ENCODE data around the gene DYRK1A.

- peak; percentile 76 for TF ChIP-seq POLR2A (IDR thresholded peaks at IDR 0.05; ENCODE audit: low read depth, low read length)
- TF ChIP-seq POLR2AphosphoS5 (IDR thresholded peaks at IDR 0.05; ENCODE audit: low read depth, low read length) = 0 out of 2 replicates have a peak, but pooled peaks have one; percentile 58
- TF ChIP-seq TAF1 (IDR thresholded peaks at IDR 0.05; ENCODE audit: low read depth, low read length) = peak; percentile 70
Measured at GRCh38 chr21:37366482-37367316, at the start of gene DYRK1A.

Measured in GM12891 (cell line).